GM21723 (cell line): Measurements from ENCODE around the gene U2AF2.

ENCODE experiments used
- ATAC-seq: cut with Tn5 transposase; IDR thresholded peaks from one replicate; pipeline ENCODE4 v1.9.1; 2021; ENCODE audit warnings: mild to moderate bottlenecking, moderate library complexity; ENCODE audit not compliant: unreplicated experiment

U2AF2 gene

GRCh38 chr19:55673465-55673864, 18.6 kb downstream of the U2AF2 start:
- ATAC-seq = no peak

GRCh38 chr19:55673889-55674288, 19.1 kb downstream of the U2AF2 start:
- no peak for ATAC-seq

GRCh38 chr19:55674459-55674840, 19.6 kb downstream of the U2AF2 start:
- ATAC-seq = no peak

- peak; percentile 53 for ATAC-seq
Observed at GRCh38 chr19:55674841-55675660, 20.2 kb downstream of the U2AF2 start, which contains the start of gene EPN1. Gene EPN1 (plus strand): TSS chr19:55675226. CDS start chr19:55678628, 3,402 bp downstream.

- ATAC-seq = no peak
Observed at GRCh38 chr19:55675661-55676354, 21.0 kb downstream of the U2AF2 start.

- ATAC-seq = no peak
Observed at GRCh38 chr19:55676383-55676782, 21.5 kb downstream of the U2AF2 start.

DNA sequence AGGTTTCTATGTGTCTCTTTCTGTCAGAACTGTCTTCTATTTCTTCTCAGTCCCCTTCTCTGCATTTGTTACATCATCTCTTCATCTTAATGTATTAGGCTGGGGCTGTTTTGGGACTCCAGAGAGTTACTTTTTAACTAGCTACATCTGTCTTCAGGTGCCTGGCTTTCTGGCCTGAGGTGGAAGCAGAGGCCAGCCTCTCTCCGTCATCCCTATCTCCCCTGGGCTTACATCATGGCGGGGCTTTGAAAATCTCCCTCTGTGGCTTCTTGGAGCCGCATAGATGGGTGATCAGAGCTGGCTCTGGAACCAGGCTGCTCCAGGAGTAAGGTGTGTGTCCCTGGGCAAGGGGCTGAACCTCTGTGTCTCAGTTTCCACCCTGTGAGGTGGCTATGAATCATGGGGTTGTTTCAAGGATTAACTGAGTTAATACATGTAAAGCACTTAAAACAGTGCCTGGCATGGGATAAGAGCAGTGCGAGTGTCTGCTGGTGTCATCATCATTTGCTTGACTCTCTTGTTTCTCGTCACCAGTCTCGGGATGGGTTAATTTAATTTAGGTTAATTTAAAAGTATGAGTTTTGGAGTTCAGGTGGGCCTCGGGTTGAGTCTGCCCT, 22.2 kb downstream of the U2AF2 start:
- no peak for ATAC-seq

- ATAC-seq = no peak
Observed at GRCh38 chr19:55677572-55678028, 22.8 kb downstream of the U2AF2 start.

GRCh38 chr19:55678121-55678671, 23.4 kb downstream of the U2AF2 start:
- peak; percentile 75 for ATAC-seq

GRCh38 chr19:55679343-55680257, 24.8 kb downstream of the U2AF2 start:
- ATAC-seq = no peak

- no peak for ATAC-seq
Observed at GRCh38 chr19:55680339-55681130, 25.7 kb downstream of the U2AF2 start.

DNA sequence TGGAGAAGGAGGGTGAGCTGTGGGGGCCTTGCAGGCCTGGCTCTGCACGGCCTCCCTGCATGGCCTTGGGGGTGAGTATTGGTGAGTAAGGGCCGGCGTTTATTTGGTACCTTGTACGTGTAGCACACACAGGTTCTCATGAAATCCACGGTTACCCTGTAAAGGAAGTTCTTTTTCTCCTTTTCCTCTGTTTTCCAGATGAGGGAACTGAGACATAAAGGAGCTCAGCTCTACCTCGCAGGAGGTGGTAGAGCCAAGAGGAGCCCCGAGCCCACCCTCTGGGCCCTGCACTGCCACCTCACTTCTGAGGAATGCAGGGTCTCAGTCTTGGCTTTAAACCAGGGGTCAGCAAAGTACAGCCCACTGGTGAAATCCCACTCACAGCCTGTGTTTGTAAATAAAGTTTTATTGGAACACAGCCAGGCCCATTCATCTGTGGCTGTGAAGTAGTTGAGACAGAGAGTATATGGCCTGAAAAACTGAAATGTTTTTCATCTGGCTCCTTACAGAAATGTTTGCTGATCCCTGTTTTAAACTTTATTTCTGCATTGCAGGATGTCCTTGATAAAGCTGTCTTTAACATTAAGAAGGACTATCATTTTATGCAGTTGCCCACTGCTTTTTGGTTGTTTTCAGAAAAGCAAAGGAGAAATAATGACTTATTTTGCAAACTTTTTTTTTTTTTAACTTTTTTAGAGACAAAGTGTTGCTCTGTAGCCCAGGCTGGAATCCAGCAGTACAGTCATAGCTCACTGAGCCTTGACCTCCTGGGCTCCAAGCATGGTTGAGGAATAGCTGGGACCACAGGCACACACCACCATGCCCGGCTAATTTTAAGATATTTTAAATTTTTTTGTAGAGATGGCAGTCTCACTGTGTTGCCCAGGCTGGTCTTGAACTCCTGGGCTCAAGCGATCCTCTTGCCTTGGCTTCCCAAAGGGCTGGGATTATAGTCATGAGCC, 26.6 kb downstream of the U2AF2 start:
- no peak for ATAC-seq

- ATAC-seq = no peak
Observed at GRCh38 chr19:55683449-55684261, 28.8 kb downstream of the U2AF2 start.

- ATAC-seq = no peak
Observed at GRCh38 chr19:55684946-55685681, 30.3 kb downstream of the U2AF2 start.

GRCh38 chr19:55685776-55686175, 30.9 kb downstream of the U2AF2 start:
- no peak for ATAC-seq

- no peak for ATAC-seq
Observed at GRCh38 chr19:55686311-55687050, 31.6 kb downstream of the U2AF2 start.
